22Rv1 (cell line): Measurements from ENCODE around the gene NTPCR.

Source experiments
- H3K27ac ChIP-seq: fragments of 450-650 bp; 2 replicates; pipeline ENCODE4 v1.5.1; 2017
- CTCF ChIP-seq: fragments of 450-650 bp; IDR thresholded peaks from 2 replicates; pipeline ENCODE4 v1.5.1; 2017; ENCODE audit warnings: mild to moderate bottlenecking
- ZFX ChIP-seq: fragments of 450-650 bp; IDR thresholded peaks from 2 replicates; pipeline ENCODE4 v1.6.1; 2017; ENCODE audit warnings: antibody characterized with exemption, borderline replicate concordance

NTPCR gene

GRCh38 chr1:232927830-232928505, 22.4 kb upstream of the NTPCR start:
- H3K27ac ChIP-seq, result no peak overlapping the region

GRCh38 chr1:232932486-232933425, 17.7 kb upstream of the NTPCR start:
- no peak overlapping the region for H3K27ac ChIP-seq
- no peak for TF ChIP-seq CTCF
- no peak for TF ChIP-seq ZFX

More at GRCh38 chr1:232927830-232928505, 22.4 kb upstream of the NTPCR start:
- TF ChIP-seq CTCF (no peak), ZFX (no peak)

GRCh38 chr1:232936941-232937340, 13.5 kb upstream of the NTPCR start:
- no peak for TF ChIP-seq CTCF
- no peak for TF ChIP-seq ZFX
- no peak overlapping the region for H3K27ac ChIP-seq

- no peak overlapping the region for H3K27ac ChIP-seq
Measured at GRCh38 chr1:232937741-232938375, 12.6 kb upstream of the NTPCR start.

GRCh38 chr1:232938926-232939325, 11.5 kb upstream of the NTPCR start:
- no peak overlapping the region for H3K27ac ChIP-seq
- TF ChIP-seq ZFX (no peak), CTCF (no peak)

More at GRCh38 chr1:232937741-232938375, 12.6 kb upstream of the NTPCR start:
- TF ChIP-seq ZFX (no peak), CTCF (no peak)

- no peak overlapping the region for H3K27ac ChIP-seq
Measured at GRCh38 chr1:232939748-232940147, 10.7 kb upstream of the NTPCR start.

More at GRCh38 chr1:232939748-232940147, 10.7 kb upstream of the NTPCR start:
- TF ChIP-seq CTCF (no peak), ZFX (no peak)
